22Rv1 (cell line): ENCODE results near the gene PELO.
A peak's percentile ranks its signal among the peaks of the same experiment; 100 is the strongest.

ENCODE experiments used
- H3K27ac ChIP-seq: fragments of 450-650 bp; 2 replicates; pipeline ENCODE4 v1.5.1; 2017
- ZFX ChIP-seq: fragments of 450-650 bp; IDR thresholded peaks from 2 replicates; pipeline ENCODE4 v1.6.1; 2017; ENCODE audit warnings: antibody characterized with exemption, borderline replicate concordance
- TF ChIP-seq, protein P1 (sequence below): fragments of 450-650 bp; IDR thresholded peaks from 2 replicates; pipeline ENCODE4 v1.5.1; 2017; ENCODE audit warnings: mild to moderate bottlenecking

PELO gene

DNA sequence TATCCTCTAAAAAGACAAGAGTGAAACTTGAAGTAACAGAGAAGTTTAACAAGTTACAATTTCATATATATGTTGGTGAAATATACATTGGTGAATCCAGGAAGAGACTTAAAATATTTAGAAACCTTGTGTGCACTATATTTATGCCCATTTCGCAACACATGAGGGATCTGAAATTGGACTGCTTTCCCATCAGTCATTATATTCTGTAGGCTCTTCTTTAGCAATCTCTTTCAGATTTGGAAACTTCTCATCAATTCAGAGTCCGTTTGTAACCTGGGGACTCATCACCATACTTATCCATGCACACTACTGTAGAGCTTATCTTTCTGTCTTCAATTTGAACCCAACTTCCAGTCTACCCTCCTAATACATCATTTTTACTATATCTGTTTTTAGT lies 2.1 kb downstream of the PELO start:
- TF ChIP-seq, protein P1, sequence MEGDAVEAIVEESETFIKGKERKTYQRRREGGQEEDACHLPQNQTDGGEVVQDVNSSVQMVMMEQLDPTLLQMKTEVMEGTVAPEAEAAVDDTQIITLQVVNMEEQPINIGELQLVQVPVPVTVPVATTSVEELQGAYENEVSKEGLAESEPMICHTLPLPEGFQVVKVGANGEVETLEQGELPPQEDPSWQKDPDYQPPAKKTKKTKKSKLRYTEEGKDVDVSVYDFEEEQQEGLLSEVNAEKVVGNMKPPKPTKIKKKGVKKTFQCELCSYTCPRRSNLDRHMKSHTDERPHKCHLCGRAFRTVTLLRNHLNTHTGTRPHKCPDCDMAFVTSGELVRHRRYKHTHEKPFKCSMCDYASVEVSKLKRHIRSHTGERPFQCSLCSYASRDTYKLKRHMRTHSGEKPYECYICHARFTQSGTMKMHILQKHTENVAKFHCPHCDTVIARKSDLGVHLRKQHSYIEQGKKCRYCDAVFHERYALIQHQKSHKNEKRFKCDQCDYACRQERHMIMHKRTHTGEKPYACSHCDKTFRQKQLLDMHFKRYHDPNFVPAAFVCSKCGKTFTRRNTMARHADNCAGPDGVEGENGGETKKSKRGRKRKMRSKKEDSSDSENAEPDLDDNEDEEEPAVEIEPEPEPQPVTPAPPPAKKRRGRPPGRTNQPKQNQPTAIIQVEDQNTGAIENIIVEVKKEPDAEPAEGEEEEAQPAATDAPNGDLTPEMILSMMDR, result no peak
- no peak for TF ChIP-seq ZFX
- H3K27ac ChIP-seq, result peak overlapping the region; percentile 86

DNA sequence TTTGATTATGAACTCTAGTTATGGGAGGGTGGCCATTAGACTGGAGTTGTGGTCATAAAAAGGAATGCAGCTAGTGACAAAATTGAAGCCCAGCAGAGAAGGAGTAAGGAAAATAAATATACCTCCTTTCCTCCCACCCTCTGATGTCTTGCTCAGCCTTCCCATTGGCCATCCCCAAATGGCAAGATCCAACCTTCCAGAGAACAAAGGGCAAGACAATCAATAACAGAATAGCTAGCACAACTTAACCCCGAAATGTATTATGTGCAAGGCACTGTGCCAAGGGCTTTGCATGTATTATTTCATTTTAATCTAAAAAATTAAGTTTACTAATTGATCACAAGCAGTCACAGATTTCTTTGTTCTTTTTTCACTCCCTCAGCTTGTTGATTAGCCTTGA lies 3.6 kb downstream of the PELO start:
- no peak overlapping the region for H3K27ac ChIP-seq
- TF ChIP-seq ZFX, result no peak
- TF ChIP-seq, protein P1, result no peak

DNA sequence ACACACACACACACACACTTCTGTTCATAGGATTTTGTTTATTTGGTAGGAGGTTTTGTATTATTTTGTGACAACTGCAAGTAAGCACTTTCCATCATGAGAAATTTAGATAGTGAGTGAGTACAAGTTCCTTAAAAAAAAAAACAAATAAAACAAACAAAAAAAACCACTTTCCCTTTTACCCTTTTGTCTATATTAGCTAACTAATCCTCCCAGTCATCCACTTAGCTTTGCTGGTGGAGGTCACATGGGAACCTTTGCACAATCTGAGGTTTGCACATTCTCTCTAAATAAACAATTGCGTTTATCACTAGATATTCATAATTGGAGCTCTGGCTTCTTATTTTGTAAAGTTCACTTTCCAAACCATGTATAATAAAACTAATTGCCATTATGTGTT lies 6.8 kb downstream of the PELO start:
- TF ChIP-seq, protein P1, result no peak
- no peak for TF ChIP-seq ZFX
- no peak overlapping the region for H3K27ac ChIP-seq

DNA sequence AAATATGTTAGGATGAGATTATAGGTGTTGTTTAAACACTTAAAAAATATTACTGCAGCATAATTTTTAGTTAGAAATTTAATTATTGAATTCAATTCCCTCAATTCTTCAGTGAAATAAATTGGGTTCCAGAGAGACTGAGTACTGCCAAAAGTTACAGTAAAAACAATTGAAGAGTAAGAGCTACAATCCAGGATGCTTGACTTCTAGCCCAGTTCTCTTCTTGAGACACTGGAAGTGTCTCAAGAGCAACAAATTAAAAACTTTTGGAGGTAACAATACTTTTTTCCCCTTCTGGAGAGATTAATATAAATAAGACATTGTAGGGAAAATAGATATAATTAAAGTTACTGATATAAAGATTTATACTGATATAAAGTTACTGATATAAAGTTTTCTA lies 8.3 kb downstream of the PELO start:
- TF ChIP-seq, protein P1, result no peak
- no peak for TF ChIP-seq ZFX

DNA sequence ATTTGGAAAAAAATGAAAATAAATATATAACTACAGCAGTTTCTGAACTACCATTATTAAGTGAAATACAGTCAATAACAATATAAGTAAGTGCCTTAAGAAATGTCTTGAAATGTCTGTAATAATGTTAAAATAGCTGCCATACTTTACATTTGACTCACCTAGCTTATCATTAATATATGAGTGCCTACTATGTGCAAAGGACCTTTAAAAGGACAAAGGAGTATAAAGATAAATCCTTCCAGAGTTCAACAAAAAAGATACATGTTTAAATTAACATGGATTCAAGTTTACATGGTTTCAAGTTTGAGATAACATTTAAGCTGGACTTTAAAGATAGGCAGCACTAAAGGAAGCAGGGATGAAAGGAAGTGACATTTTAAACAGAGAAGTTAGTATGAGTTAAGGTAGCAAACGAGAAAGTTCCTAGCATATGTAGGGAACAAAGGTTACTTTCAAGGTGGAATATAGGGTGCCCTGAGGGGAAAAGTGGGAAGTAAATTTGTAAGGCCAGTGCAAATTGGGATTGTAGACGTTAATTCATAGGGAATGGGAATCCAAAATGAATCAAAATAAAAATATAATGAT lies 8.9 kb downstream of the PELO start:
- no peak overlapping the region for H3K27ac ChIP-seq
- no peak for TF ChIP-seq ZFX
- TF ChIP-seq, protein P1, result no peak

More for the DNA sequence above, 8.3 kb downstream of the PELO start:
- no peak overlapping the region for H3K27ac ChIP-seq

DNA sequence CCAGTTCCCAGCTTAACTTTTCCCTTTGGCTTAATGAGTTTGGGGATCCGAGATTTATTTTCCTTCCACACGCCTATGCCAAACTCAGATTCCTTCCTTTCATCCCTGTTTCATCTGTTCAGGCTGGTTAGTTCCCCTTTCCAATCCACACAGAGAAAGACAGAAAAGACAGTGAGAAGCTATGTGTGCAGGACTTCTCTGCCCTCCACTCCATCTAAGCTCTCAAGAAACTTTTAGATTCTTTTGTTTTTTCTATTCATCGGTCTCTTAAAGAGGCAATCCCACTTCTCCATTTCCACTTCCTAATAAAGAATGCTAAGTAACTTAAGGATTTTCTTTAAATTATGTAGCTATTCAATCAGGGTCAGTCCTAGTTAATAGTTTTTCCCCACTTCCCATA lies 11.2 kb downstream of the PELO start:
- TF ChIP-seq, protein P1, result no peak
- no peak for TF ChIP-seq ZFX
- peak overlapping the region; percentile 93 for H3K27ac ChIP-seq

DNA sequence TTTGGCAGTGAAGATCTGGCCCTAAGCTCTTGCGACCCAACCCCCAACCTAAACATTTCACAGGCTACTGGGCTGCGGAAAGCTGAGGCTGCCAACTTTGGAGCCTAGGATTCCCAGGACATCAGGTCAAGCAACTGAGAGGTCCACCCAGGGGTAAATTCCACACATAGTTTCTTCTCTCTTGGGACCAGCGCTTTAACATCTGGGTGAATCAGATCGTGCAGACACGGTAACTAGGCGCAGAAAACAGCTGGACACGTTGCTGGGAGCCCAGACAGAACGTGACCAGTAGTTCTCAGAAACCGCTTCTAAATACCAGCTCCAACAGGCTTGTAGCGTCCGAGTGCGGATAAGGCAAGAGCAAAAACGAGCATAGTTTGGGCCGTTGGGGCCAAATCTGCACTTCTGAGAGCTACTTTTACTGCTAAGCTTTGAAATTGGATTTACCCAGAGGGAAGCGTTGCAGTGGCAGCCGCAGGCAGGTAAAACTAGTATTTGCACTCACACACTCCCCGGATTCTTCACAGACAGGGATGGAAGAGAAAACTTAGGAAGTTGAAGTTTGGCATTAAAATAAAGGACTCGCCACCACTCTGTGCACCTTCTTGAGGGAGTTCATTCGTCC lies 11.8 kb downstream of the PELO start:
- TF ChIP-seq, protein P1, result no peak
- peak overlapping the region; percentile 93 for H3K27ac ChIP-seq
